PC-3 (cell line): ENCODE results near the gene JAKMIP1. TPM values are rescaled to one million over a fixed set of nuclear protein-coding genes. Genes with fewer than 3 reads are reported as not detected.

Experiments used
- ATAC-seq: fragments of 200-7000 bp; cut with Tn5 transposase; 2 replicates; pipeline ENCODE4 v1.9.1; 2020; ENCODE audit warnings: mild to moderate bottlenecking, moderate library complexity
- BruUV-seq: library from RNA; stranded (reverse); fragments of 400-500 nt; replicated peaks from 2 replicates; lab custom pipeline; 2021; lab: Mats Ljungman, UMichigan
- CTCF ChIA-PET: fragments of 300-600 bp; sonication (Branson Sonifier 250); formaldehyde crosslinking; loops from one replicate; lab custom pipeline; 2022; ENCODE audit warnings: antibody characterized with exemption; lab: Charles Lee
- POLR2A ChIA-PET: fragments of 300-600 bp; sonication (Branson Sonifier 250); formaldehyde crosslinking; loops from one replicate; lab custom pipeline; 2022; ENCODE audit warnings: antibody characterized with exemption; ENCODE audit not compliant: unreplicated experiment; lab: Charles Lee
- DNase-seq: peaks from one replicate; pipeline ENCODE4 v3.0.0-alpha.2; 2015
- H2AFZ ChIP-seq: fragments of 300-600 bp; sonication (generic); 2 replicates; pipeline ENCODE4 v1.6.0; 2016; ENCODE audit warnings: antibody characterized with exemption, low read length
- H3F3A ChIP-seq: fragments of 300-600 bp; sonication (generic); one replicate; pipeline ENCODE4 v1.6.0; 2017; ENCODE audit warnings: antibody characterized with exemption, low read length, control low read depth, mild to moderate bottlenecking; ENCODE audit not compliant: unreplicated experiment
- H3K27ac ChIP-seq: fragments of 300-600 bp; sonication (generic); 2 replicates; pipeline ENCODE4 v1.5.1; 2016; ENCODE audit warnings: mild to moderate bottlenecking, low read length
- H3K27me3 ChIP-seq: fragments of 300-600 bp; sonication (generic); 2 replicates; pipeline ENCODE4 v1.6.1; 2016; ENCODE audit warnings: low read length, mixed read lengths
- H3K36me3 ChIP-seq: fragments of 300-600 bp; sonication (generic); 2 replicates; pipeline ENCODE4 v1.6.1; 2016; ENCODE audit warnings: low read depth, mixed run types, low read length, mixed read lengths
- H3K4me1 ChIP-seq: fragments of 300-600 bp; sonication (generic); 2 replicates; pipeline ENCODE4 v1.5.1; 2016; ENCODE audit warnings: low read length; ENCODE audit not compliant: insufficient read depth
- H3K4me2 ChIP-seq: fragments of 300-600 bp; sonication (generic); 2 replicates; pipeline ENCODE4 v1.6.0; 2016; ENCODE audit warnings: low read length
- H3K4me3 ChIP-seq: fragments of 300-600 bp; sonication (generic); 2 replicates; pipeline ENCODE4 v1.5.1; 2016; ENCODE audit warnings: mild to moderate bottlenecking, low read length, mixed read lengths
- H3K79me2 ChIP-seq: fragments of 300-600 bp; sonication (generic); 2 replicates; pipeline ENCODE4 v1.6.1; 2017; ENCODE audit warnings: low read length, mixed read lengths
- H3K9ac ChIP-seq: fragments of 300-600 bp; sonication (generic); 2 replicates; pipeline ENCODE4 v1.6.0; 2016; ENCODE audit warnings: mild to moderate bottlenecking, low read length
- H3K9me2 ChIP-seq: fragments of 300-600 bp; sonication (generic); replicated peaks from 2 replicates; pipeline ENCODE4 v1.6.1; 2016; ENCODE audit warnings: mixed run types, low read length, mixed read lengths
- H3K9me3 ChIP-seq: fragments of 300-600 bp; sonication (generic); 2 replicates; pipeline ENCODE4 v1.6.1; 2016; ENCODE audit warnings: low read length, mixed read lengths
- H4K20me1 ChIP-seq: fragments of 300-600 bp; sonication (generic); 2 replicates; pipeline ENCODE4 v1.6.1; 2016; ENCODE audit warnings: low read length, mixed read lengths
- EZH2 ChIP-seq: fragments of 300-600 bp; sonication (generic); IDR thresholded peaks from one replicate; pipeline ENCODE4 v1.6.1; 2017; ENCODE audit warnings: antibody characterized with exemption, mild to moderate bottlenecking, low read length; ENCODE audit not compliant: unreplicated experiment
- EZH2phosphoT487 ChIP-seq: fragments of 300-600 bp; sonication (generic); IDR thresholded peaks from 2 replicates; pipeline ENCODE4 v1.6.1; 2018; ENCODE audit warnings: mild to moderate bottlenecking, antibody characterized with exemption, low read length, borderline replicate concordance
- intact Hi-C: fragments of 100-400 bp; cut with micrococcal nuclease; formaldehyde crosslinking; loops from 2 replicates; pipeline ENCODE4 v1.9.0; 2023
- total RNA-seq: library from RNA; depleted of rRNA; stranded (reverse); fragments of >200 nt; gene quantifications from 2 replicates; pipeline ENCODE4 v1.2.3, GENCODE V29; 2014
- TF ChIP-seq, protein P1 (sequence below): fragments of 300-600 bp; sonication (generic); conservative IDR thresholded peaks from 2 replicates; pipeline ENCODE4 v1.5.1; 2017; ENCODE audit warnings: antibody characterized with exemption, low read depth, mild to moderate bottlenecking, low read length

JAKMIP1 gene
- total RNA-seq, 1 experiment from 2014 or later: 0.04 TPM

GRCh38 chr4:6078560-6078959, 121.8 kb downstream of the JAKMIP1 start:
- DNase-seq (no peak), ATAC-seq (no peak)
- Histone ChIP-seq H3K36me3 (no peaks in the 10 kb centered on the region), H3K9ac (no peak overlapping the region), H4K20me1 (no peaks in the 10 kb centered on the region), H3K9me3 (no peaks in the 10 kb centered on the region), H3K9me2 (no peaks in the 10 kb centered on the region), H3K4me3 (no peak overlapping the region), H3K79me2 (no peaks in the 10 kb centered on the region), H3K4me1 (no peaks in the 10 kb centered on the region), H3K27ac (no peak overlapping the region), H2AFZ (no peak overlapping the region), H3K4me2 (no peak overlapping the region), H3K27me3 (no peaks in the 10 kb centered on the region), H3F3A (no peaks in the 10 kb centered on the region)
- no TSS peak for BruUV-seq
- intact Hi-C loops: no loop called here
- ChIA-PET CTCF (no interaction called here), POLR2A (no interaction called here)
- TF ChIP-seq EZH2: no peak
- TF ChIP-seq, protein P1, sequence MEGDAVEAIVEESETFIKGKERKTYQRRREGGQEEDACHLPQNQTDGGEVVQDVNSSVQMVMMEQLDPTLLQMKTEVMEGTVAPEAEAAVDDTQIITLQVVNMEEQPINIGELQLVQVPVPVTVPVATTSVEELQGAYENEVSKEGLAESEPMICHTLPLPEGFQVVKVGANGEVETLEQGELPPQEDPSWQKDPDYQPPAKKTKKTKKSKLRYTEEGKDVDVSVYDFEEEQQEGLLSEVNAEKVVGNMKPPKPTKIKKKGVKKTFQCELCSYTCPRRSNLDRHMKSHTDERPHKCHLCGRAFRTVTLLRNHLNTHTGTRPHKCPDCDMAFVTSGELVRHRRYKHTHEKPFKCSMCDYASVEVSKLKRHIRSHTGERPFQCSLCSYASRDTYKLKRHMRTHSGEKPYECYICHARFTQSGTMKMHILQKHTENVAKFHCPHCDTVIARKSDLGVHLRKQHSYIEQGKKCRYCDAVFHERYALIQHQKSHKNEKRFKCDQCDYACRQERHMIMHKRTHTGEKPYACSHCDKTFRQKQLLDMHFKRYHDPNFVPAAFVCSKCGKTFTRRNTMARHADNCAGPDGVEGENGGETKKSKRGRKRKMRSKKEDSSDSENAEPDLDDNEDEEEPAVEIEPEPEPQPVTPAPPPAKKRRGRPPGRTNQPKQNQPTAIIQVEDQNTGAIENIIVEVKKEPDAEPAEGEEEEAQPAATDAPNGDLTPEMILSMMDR: no peak
- TF ChIP-seq EZH2phosphoT487: no peak

GRCh38 chr4:6076391-6076790, 124.0 kb downstream of the JAKMIP1 start:
- ATAC-seq (no peak), DNase-seq (peak; percentile 10)
- no peaks in the 10 kb centered on the region for H3K9me2 ChIP-seq
- no peak overlapping the region for H3K9ac ChIP-seq
- H3K79me2 ChIP-seq: no peaks in the 10 kb centered on the region
- no peak overlapping the region for H3K4me3 ChIP-seq
- H3K4me1 ChIP-seq: no peaks in the 10 kb centered on the region
- no peaks in the 10 kb centered on the region for H4K20me1 ChIP-seq
- H3K9me3 ChIP-seq: no peaks in the 10 kb centered on the region
- H3K36me3 ChIP-seq: no peaks in the 10 kb centered on the region
- H3K27me3 ChIP-seq: no peaks in the 10 kb centered on the region
- no peak overlapping the region for H2AFZ ChIP-seq
- intact Hi-C loops: no loop called here
- H3K27ac ChIP-seq: no peak overlapping the region
- ChIA-PET POLR2A (no interaction called here), CTCF (no interaction called here)
- no TSS peak for BruUV-seq
- TF ChIP-seq EZH2: no peak
- TF ChIP-seq, protein P1: peak; percentile 51
- no peaks in the 10 kb centered on the region for H3F3A ChIP-seq
- H3K4me2 ChIP-seq: no peak overlapping the region

GRCh38 chr4:6074758-6075157, 125.6 kb downstream of the JAKMIP1 start:
- ATAC-seq (no peak), DNase-seq (no peak)
- no peaks in the 10 kb centered on the region for H3F3A ChIP-seq
- no peaks in the 10 kb centered on the region for H3K36me3 ChIP-seq
- H3K4me2 ChIP-seq: no peak overlapping the region
- no TSS peak for BruUV-seq
- TF ChIP-seq EZH2phosphoT487: no peak
- TF ChIP-seq, protein P1: no peak
- TF ChIP-seq EZH2: no peak
- H3K9me2 ChIP-seq: no peaks in the 10 kb centered on the region
- H3K9ac ChIP-seq: no peak overlapping the region
- POLR2A ChIA-PET: no interaction called here
- H2AFZ ChIP-seq: no peak overlapping the region
- H4K20me1 ChIP-seq: no peaks in the 10 kb centered on the region
- H3K27me3 ChIP-seq: 0 out of 2 replicates have a peak, but pooled peaks cover 3% of the 10 kb centered on the region
- H3K9me3 ChIP-seq: no peaks in the 10 kb centered on the region
- intact Hi-C loops: no loop called here
- CTCF ChIA-PET: no interaction called here
- H3K79me2 ChIP-seq: no peaks in the 10 kb centered on the region
- H3K4me3 ChIP-seq: no peak overlapping the region
- H3K27ac ChIP-seq: no peak overlapping the region
- no peaks in the 10 kb centered on the region for H3K4me1 ChIP-seq
